MM.1S (cell line): ENCODE results near the gene MMP23B.

Source experiments
- EZH2 ChIP-seq: fragments of 300-600 bp; sonication (generic); optimal IDR thresholded peaks from 2 replicates; pipeline ENCODE3; 2017; ENCODE audit warnings: low read depth, mild to moderate bottlenecking, antibody characterized with exemption, low read length, mixed read lengths
- EZH2phosphoT487 ChIP-seq: fragments of 300-600 bp; sonication (generic); IDR thresholded peaks from 2 replicates; pipeline ENCODE4 v1.6.1; 2018; ENCODE audit warnings: antibody characterized with exemption, low read length
- TF ChIP-seq, protein P1 (sequence below): fragments of 300-600 bp; sonication (generic); IDR thresholded peaks from 2 replicates; pipeline ENCODE4 v1.5.1; 2016; ENCODE audit warnings: antibody characterized with exemption, low read length, mixed read lengths

DNA sequence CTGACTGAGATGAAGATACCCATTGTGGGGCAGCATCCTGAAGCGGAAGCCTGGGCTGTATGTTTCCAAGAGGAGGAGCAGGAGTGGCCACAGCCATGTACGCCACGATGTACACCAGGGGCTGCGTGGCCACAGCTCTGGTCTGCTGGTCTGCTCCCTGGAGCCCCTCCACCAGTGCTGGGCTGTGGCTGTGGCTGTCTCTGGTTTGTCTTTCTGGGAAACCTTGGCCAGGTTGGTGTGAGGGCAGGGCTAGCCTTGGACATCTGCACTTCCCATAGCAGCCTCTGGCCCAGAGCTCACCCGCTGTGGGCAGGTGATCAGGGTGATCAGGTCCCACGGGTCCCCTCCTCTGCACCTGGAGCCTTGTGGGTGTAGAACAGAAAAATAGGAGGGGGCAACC, 14.0 kb upstream of the MMP23B start:
- TF ChIP-seq EZH2 = no peak
- TF ChIP-seq, protein P1, sequence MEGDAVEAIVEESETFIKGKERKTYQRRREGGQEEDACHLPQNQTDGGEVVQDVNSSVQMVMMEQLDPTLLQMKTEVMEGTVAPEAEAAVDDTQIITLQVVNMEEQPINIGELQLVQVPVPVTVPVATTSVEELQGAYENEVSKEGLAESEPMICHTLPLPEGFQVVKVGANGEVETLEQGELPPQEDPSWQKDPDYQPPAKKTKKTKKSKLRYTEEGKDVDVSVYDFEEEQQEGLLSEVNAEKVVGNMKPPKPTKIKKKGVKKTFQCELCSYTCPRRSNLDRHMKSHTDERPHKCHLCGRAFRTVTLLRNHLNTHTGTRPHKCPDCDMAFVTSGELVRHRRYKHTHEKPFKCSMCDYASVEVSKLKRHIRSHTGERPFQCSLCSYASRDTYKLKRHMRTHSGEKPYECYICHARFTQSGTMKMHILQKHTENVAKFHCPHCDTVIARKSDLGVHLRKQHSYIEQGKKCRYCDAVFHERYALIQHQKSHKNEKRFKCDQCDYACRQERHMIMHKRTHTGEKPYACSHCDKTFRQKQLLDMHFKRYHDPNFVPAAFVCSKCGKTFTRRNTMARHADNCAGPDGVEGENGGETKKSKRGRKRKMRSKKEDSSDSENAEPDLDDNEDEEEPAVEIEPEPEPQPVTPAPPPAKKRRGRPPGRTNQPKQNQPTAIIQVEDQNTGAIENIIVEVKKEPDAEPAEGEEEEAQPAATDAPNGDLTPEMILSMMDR = no peak
- no peak for TF ChIP-seq EZH2phosphoT487
